Globus pallidus (tissue), 1 donor: Measurements from ENCODE around the gene CDH6.

ENCODE experiments used
- DNase-seq: peaks from one replicate; pipeline ENCODE4 v3.0.0-alpha.2; 2015; ENCODE audit warnings: low spot score

The CDH6 gene

DNA sequence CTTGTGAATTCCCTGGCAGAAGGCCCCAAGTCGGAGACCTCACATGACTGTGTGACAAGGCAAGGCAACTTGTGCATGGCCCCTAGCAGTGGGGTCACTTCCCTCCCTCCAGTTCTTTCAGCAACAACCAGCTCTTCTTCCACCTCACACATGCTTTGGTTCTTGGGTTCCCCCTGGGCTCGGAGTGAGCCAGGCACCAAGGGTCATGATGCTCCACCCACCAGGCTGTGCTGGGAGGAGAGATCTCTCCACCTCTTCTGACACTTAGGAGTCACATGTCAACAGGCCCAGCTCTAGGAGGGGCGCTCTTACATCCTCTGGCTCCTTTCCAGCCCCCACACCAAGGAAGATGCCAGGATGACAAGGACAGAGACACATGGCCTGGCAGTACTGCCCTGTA lies 56.7 kb downstream of the CDH6 start:
- no peak for DNase-seq

DNA sequence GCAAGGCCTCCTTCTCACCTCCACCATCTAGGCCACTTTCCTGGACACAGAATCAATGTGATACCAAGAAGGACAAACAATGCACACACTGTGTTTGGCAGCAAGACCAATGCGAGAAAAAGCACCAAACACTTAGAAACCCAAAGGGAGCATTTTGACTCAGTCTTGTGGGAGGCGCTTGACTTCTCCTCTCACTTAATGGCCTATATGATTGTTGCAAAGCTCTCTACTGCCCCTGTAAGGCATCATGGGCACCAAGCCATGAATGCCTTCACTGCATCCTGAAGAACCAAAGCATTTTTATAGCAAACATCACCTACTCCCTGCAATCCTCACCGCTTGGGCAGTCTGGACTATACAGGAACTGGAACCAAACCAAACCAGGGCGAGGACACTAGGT lies 57.5 kb downstream of the CDH6 start:
- DNase-seq, result no peak

GRCh38 chr5:31255041-31255440 lies 61.6 kb downstream of the CDH6 start:
- DNase-seq, result no peak

DNA sequence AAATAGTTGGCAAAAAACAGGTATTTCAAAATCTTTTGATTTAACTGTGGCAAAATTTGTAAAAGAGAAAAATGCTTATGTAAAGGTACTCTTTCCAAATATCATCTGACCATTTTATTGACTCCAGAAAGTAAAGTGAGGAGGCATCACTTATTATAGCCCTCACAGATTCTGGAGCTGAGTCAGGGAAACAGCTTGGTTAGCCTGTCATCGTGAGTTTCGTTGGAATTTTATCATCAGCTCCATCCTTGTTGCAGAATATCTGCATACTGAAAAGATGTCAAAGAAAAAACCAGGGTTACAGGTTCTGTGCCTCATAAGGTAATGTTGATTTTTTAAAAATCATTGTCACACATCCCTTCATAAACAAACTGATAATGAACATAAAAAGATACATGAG lies 74.8 kb downstream of the CDH6 start:
- DNase-seq, result no peak

DNA sequence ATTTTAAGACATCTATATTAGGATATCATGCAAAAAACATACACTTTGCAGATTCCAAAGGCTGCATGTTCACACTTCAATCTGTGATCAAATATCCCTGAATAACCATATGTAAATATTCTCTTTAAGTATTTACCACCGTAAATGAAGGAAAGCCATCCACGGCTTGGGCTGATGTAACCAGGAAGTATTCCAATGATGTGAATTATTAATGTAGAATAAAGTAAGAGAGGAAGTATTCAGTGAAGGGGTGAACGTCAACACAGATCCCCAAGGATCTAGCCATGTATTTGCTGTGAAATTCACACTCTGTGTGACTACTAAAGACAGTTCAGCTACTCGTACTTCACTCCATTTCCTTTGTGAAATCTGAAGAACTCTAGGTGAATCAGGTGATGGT lies 75.2 kb downstream of the CDH6 start:
- no peak for DNase-seq

GRCh38 chr5:31269259-31269658 lies 75.8 kb downstream of the CDH6 start:
- DNase-seq, result no peak

GRCh38 chr5:31270396-31270795 lies 76.9 kb downstream of the CDH6 start:
- peak; percentile 11 for DNase-seq

DNA sequence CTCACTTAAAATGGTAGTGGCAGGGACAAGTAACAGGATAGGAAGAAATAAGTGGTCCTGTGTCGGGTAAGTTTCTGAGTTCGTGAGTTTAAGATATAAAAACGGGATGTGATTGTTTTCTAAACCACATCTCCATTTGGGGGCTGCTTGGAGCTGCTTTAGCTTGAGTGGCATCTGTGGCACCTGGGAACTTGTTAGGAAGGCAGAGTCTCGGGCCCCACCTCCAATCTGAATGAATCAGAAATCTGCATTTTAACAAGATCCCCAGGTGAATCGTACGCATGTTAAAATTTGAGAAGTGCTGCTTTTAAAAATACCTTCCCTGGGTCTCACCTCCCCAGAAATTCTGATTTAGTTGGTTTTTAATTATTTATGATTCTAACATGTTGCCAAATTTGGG lies 78.1 kb downstream of the CDH6 start:
- no peak for DNase-seq

GRCh38 chr5:31273161-31273560 lies 79.7 kb downstream of the CDH6 start:
- no peak for DNase-seq

GRCh38 chr5:31273631-31274378 lies 80.3 kb downstream of the CDH6 start:
- DNase-seq, result no peak

DNA sequence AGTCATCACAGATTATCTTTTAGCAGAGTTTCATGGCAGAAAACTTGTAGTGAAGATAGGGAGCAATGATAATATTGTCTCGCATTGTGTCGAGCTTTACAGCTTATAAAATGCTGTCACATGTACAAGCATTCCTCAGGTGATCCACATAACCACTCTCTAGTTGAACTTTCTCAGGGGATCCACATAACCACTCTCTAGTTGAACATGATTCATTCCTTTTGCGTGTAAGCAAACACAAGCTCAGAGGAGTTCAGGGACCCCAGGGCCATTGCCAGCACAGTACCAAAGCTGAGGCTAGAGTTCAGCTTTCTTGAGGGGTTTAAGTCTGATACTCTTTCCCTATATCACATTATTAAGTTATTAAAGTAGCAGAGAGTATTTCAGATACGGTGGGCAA lies 86.7 kb downstream of the CDH6 start:
- DNase-seq, result no peak

DNA sequence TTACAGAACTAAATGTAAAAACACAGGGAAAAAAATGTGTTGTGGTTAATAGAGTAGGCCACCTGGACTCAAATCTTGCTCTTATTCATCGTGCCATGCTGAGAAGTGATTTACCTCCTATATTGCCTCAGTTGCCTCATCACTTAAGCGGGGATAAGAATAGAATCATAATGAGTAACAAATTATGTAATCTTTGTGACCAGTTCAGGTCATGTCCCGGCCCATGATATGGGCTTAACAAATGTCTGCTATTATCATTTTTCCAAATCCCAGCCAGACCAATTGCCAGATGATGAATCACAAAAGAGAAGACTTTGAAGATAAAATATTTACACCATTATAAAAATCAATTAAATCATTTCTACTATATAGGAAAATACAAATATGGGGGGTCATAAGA lies 89.8 kb downstream of the CDH6 start:
- no peak for DNase-seq

DNA sequence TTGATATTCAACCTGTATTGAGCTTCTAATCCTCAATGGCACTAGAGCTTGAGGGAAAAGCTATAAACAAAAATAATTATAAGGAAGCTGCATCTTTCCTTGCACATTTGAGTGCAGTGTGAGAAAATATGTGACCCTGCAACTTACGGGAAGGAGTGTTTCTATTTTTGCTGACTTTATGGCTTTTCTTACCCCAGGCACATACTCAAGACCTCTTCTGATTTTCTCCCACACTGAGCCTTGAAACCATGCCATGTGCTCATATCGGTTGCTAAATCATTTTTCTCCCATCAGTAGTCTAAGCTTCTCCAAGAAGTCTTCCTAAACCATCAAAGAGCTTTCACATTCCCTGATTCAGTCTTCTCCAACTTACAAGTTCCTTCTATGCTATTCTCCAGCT lies 91.5 kb downstream of the CDH6 start:
- DNase-seq, result no peak

DNA sequence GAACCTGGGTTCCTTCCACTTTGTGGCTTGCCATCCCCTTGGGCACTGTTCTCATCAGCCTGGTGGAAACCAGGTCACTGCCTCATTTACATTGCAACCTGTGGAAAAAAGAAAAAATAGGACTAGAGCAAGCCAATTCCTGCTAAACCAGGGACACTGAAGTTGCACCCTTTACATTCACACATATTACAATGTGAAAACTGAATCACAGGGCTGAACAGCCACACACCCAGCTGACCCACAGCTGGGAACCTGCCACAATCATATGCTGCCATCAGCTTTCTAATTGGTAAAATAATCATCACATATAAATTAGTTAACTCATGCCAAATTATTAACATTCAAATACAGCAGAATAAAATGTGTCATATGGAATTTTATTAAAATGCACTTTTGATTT lies 94.5 kb downstream of the CDH6 start:
- no peak for DNase-seq

DNA sequence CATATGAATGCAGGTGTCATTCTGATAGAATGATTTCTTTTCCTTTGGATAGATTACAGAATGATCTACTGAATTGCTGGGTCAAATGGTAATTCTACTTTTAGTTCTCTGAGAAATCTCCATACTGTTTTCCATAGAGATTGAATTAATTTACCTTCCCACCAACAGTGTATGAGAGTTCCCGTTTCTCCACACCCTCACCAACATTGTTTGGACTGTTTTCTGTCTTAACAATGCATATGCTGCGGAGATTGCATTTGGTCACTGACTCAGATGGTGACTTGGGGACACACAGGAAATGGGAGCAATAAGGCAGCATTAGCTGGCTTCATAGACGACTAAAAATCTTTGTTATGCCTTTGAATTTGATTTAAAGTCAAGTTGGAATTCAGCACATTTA lies 95.9 kb downstream of the CDH6 start:
- no peak for DNase-seq

DNA sequence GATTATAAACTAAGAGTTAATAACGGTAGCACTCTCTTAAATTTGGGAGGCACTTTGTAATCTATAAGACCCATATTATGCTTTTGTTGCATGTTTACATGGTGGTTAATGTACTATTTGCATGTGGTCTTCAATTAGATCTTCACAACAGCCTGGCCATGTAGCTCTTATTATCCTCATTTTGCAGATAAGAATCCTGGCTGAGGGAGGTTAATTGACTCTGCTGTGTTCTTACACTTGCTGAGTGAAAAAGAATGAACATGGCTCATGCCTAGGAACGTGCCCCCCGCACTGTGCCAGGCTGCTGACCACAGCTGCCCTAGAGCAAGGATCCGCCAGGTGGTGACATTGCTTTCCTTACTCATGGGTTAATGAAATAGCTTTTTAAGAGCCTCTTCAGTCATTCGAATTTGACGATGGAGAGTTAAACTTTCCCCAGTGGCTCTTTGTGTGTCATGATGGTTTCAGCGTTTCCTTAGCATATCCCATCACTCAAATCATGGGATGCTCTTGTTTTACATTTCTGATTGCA lies 97.9 kb downstream of the CDH6 start:
- no peak for DNase-seq

- no peak for DNase-seq
These were observed 107.0 kb downstream of the CDH6 start for GRCh38 chr5:31300501-31300900.

DNA sequence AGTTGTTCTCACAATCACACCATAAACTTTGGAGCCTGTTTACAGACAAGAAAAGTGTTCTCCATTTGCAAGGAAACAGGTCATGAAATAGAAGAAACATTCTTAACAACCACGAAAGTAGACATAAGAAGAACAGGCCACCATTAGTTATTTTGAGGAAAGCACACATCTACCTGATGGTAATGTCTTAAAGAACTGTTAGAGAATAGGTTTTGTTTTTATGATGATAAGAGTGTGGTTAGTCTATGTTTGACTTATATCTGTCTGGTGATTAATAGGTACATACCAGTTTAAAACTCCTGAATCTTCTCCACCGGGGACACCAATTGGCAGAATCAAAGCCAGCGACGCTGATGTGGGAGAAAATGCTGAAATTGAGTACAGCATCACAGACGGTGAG lies 108.3 kb downstream of the CDH6 start:
- DNase-seq, result no peak

DNA sequence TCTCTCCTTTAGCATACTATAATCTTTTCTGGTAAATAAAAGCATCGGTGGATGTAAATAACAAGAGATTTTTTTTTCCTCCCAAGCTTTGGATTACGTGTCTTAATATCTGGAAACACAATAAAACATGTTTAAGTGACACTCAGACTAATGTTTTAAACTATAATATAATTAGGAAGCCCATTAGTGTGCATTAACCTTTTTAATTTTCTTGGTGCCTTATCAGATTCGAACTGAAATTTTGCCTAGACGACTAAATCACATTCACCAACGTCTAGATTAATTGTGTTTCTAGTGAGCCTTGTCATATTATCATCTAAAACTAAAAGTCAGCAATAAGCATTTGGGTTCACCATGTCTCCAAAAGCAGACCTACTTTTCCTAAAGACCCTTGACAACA lies 110.2 kb downstream of the CDH6 start:
- DNase-seq, result no peak

- no peak for DNase-seq
These were observed 124.2 kb downstream of the CDH6 start for GRCh38 chr5:31317665-31318064.

DNA sequence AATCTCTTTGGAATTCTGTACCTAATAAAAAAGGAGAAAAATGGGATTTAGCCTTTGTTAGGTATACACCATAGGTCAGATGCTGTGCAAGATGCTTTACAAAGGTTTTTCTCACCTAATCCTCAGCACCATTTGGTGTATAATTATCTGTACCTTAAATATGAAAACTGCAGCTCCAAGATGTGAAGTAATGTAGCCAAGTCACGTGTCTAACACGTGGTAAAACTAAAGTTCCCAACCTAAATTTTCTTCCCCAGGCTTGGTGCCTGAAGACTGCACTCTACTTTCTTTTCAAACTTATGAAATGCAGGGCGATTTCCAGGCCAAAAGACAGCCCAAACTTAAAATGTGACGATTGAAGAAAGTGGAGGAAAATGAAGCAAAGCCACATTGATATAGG lies 125.8 kb downstream of the CDH6 start:
- no peak for DNase-seq

- DNase-seq, result no peak
These were observed 129.5 kb downstream of the CDH6 start for GRCh38 chr5:31322946-31323345.

- DNase-seq, result no peak
These were observed 131.4 kb downstream of the CDH6 start for GRCh38 chr5:31324842-31325241.

- no peak for DNase-seq
These were observed 134.7 kb downstream of the CDH6 start for GRCh38 chr5:31328040-31328733.
